ENCODE data around the gene ATP2A3.
"Not testable (repeated sequence)": the region's sequence is repeated elsewhere in the genome, so short reads cannot be mapped to it uniquely, and the experiment has no call there.

Gene ATP2A3

DNA sequence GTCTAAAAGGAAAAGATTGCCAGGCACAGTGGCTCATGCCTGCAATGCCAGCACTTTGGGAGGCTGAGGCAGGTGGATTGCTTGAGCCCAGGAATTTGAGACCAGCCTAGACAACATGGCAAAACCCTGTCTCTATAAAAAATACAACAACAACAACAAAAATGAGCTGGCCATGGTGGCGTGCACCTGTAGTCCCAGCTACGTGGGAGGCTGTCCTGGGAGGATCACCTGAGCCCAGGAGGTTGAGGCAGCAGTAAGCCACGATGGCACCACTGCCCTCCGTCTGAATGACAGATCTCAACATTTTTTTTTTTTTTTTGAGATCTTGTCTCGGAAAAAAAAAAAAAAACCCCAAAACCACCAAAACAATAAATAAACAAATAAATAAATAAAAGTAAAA is 28.1 kb upstream of the ATP2A3 start:
- no peak for DNase-seq (ENCODE audit: extremely low read depth in 1 of 2, low read depth in 1 of 2)

DNA sequence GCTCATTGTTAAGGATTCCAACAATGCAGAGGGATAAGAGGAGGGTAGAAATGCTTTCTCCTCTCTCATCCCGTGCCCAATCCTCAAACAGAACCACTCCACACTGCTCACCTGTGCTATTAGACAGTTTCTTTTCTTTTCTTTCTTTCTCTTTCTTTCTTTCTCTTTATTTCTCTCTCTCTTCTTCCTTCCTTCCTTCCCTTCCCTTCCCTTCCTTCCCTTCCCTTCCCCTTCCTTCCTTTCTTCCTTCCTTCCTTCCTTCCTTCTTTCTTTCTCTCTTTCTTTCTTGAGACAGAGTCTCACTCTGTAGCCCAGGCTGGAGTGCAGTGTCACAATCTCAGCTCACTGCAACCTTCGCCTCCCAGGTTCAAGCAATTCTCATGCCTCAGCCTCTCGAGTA is 27.5 kb upstream of the ATP2A3 start:
- DNase-seq (ENCODE audit: extremely low read depth in 1 of 2, low read depth in 1 of 2) = not testable (repeated sequence)

DNA sequence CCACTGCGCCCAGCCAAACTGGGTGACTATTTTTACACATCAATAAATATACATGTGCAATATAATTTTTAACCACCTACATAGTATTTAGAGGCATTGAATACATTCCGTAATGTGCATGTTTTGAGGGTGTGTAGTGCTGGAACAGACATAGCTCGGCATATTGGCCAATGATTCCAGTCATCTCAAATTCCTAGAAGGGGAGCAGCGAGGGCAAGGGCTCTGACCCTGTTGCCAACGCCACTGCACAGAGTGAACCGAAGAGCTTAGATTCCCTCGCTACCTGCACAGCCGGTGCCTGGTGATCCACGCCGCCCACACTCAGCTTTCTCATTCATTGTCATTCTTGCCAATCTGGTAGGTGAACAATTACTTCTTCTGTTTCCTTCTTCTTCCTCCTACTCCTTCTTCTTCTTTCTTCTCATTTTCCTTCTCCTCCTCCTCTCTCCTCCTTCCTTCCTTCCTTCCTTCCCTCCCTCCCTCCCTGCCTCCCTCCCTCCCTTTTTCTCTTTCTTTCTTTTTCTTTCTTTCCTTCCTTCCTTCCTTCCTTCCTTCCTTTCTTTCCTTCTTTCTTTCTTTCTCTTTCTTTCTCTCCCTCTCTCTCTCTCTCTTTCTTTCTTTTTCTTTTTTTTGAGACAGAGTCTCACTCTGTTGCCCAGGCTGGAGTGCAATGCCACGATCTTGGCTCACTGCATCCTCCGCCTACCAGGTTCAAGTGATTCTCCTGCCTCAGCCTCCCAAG is 26.3 kb upstream of the ATP2A3 start:
- DNase-seq (ENCODE audit: extremely low read depth in 1 of 2, low read depth in 1 of 2) = no peak

DNA sequence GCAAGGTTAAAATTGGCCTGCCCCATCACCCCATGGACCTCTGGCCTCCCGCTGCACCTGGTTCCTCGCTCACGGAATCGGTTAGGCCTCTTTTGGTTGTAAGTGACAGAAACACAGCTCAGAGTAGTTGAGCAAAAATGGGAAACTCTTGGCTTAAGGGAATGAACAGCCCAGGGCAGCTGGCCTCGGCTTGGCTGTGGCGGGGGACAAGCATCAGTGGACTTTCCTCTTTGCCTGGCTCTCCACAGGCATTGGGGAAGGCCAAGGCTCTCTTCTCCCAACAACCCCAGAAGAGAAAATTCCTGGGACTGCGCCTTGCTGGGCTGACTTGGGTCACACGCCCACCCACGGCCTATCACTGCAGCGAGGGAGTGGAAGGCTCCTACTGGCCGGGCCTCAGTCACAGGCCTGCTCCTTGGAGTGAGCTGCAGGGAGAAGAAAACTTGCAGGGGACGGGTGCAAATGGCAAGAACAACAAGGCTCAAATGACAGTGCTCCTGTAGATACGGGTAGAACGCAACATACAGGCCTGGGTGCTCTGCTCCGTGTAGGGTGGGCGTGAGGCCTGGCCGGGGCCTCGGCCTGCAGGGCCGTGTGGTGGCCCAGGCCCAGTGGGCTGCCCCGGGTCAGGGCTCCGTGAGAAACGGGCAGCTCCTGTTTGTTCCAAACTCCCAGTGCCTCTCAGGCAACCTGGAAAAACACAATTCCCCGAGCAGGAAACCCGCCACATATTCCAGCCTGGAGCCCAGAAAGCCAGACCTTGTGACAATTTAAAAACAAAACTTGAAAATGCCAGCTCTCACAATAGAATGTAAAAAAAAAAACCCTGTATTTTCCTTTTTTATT is 25.0 kb upstream of the ATP2A3 start:
- no peak for DNase-seq (ENCODE audit: extremely low read depth in 1 of 2, low read depth in 1 of 2)

DNA sequence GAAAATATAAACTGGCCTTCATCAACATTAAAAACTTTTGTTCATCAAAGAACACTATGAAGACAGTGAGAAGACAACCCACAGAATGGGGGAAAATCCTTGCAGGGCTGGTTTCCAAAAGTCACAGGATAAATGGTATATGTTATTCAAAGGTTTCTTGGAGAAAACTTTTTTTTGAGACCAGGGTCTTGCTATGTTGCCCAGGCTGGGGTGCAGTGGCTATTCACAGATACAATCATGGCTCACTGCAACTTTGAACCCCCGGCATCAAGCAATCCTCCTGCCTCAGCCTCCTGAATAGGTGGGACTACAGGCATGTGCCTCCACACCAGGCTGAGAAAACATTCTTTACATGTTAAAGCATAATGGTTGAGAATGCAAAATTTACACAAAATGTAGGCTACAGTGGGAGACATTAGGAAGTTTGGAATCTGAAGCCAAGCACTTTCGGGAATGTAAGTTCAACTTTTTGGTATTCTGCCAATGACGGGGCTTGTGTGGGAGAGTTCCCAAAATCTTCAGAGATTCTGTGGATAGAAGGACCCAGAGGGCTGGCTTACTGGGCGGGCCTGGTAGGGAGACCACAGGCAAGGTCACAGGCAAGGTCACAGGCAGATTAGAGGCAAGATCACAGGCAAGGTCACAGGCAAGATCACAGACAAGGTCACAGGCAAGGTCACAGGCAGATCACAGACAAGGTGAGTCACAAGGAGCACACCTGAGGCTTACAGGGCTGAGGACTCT is 24.2 kb upstream of the ATP2A3 start:
- no peak for DNase-seq (ENCODE audit: extremely low read depth in 1 of 2, low read depth in 1 of 2)

DNA sequence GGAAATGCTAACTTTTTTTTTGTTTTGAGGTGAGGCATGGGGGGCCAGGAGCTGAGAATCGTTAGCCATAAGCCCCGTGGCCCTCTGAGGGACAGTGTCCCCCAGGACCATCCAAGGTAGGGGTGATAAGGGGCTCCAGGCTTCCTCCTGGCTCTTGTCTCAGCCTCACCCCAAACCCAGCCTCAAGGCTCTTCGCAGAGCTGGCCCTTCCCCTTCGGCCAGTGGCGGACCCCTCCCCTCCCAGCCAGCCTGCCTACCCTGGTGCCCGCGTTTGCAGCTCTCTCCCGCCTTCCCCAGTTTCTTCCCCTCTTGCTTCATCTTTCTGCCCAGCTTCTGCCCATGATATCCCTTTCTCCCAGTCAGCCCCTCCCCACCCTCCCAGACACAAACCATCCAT is 22.7 kb upstream of the ATP2A3 start:
- DNase-seq (ENCODE audit: extremely low read depth in 1 of 2, low read depth in 1 of 2) = no peak

DNA sequence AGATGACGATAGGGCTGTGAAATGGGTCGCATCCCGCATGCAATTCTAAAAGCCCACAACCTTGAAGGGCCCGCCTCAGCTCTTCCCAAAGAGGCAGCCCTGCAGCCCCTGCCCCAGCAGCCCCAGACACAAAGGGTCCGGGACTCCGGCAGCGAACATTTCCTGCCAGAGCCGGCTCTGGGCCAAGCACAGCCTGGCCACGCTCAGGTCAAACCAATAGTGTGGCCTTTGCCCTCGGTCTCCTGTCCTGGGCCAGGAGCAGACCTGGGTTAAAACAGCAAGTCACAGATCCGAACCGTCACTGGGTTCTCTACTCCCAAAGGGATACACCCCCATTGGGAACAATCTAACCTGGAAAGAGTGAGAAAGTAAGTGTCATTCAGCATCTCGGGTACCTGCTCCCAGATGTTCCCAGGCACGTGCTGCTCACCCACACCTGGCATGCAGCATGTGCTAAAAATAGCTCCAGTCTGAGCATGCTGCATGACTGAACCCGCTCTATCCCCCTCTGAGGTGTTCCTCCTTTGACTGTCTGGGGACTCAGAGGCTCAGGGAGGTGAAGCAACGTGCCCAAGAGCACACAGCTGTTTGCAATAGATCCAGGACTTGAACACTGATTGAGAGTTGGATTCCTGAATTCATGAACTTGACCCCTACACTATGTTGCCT is 22.2 kb upstream of the ATP2A3 start:
- no peak for DNase-seq (ENCODE audit: extremely low read depth in 1 of 2, low read depth in 1 of 2)

DNA sequence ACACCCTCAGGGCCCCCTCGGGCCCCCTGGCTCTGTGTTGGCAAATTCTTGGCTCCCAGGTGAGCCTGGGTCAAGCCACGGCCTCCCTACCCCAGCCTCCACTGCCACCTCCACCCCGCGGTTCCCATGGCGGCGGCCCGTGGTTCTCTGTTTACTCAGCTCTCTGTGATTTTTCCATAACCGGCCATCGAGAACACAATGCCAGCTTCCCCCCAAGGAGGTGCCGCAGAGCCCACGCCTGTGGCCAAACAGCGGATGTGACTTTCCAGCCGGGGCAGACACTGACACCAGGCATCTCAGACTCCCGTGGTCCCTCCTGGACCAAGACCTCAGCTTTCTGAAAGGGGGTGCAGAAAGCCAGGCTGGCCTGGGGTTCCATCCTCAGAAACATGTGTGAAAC is 21.6 kb upstream of the ATP2A3 start:
- no peak for DNase-seq (ENCODE audit: extremely low read depth in 1 of 2, low read depth in 1 of 2)

DNA sequence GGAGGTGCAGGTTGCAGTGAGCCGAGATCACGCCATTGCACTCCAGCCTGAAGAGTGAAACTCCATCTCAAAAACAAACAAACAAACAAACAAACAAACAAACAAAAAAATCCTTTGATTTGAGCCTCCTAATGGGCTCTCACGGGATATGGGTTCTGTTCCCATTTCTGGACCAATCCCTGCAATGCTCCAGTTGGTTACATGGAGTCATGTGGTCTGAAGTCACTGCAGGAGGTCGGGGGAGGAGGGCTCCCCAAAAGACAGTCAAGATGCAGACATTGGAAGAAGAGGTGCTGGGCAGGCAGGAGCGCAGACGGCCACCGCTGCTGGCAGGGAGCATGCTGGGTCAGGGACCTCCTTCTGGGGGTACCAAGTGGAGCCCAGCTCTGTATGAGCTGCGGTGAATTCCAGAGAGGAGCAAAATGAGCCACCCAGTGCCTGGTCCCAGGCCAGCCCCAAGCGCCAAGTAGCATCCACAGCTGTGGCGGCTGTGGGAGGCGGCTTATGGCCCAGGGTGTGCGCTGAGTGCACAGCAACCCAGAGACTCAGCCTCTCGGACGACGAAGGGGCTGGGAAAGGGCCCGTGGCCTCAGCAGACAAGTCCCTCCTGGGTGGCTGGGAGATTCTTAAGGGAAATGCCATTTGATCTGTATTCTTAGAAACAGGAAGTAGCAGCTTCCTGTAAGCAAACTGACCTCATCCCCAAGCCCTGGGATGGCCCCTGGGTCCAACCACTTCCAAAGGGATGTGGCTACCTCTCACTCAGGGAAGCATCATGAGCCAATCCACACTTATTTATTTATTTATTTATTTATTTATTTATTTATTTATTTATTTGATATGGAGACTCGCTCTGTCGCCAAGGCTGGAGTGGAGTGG is 19.6 kb upstream of the ATP2A3 start:
- no peak for DNase-seq (ENCODE audit: extremely low read depth in 1 of 2, low read depth in 1 of 2)

DNA sequence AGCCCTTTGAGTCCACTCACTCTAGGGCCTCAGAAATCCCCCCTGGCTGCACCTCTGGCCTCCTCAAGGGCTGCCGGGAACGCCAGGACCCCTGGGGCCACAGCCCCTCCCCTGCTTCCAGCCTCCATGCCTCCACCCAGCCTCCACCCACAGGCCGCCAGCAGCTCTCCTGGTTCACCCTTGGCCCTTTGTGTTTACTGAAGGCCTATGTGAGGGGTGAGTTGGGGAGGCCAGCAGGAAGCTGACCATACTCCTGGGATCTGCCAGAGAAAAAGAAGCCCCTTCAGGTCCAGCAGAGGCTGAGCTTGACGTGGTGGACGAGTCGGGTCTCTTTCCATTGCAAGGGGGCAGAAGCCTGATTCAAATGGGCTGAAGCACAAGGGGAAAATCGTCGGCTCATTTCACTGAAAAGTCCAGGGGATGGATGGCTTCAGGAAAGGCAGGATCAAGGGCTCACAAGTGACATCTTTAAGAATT is 18.3 kb upstream of the ATP2A3 start:
- DNase-seq (ENCODE audit: extremely low read depth in 1 of 2, low read depth in 1 of 2) = no peak

DNA sequence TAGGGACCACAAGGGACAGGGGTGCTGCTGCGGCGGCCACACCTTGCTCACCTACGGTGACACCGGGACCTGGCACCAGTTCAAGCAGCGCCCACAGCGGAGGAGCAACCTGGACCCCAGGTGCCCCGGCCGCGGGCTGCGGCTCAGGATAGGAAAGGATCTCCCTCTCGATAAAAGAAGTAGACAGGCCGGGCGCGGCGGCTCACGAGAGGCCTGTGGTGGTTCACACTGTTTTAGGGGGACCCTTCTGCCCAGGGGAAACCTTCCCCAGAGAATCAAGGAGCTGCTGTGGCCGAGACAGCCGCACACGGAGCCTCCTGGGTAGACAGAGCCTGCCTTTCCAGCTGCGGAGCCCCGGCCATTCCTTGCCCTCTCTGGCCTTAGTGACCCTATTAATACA is 17.9 kb upstream of the ATP2A3 start:
- DNase-seq (ENCODE audit: extremely low read depth in 1 of 2, low read depth in 1 of 2) = no peak

DNA sequence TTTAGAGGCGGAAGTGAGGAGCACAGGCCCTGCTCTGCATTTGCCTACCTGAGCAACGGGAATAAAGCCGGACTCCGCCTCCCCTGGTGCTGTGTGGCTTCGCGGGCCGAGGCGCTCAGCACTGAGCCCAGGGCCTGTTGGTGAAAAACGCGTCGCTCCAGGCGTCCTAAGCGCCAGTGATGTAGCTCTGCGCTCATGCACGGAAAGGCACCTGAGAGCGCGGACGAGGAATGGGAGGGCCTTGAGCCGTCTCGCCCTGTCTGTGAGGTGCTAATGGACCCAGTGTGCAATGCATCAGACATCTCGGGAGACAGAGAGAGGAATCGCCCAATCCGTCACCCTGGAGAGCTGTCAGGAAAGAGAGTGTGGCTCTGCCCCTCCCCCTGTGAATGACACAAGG is 17.2 kb upstream of the ATP2A3 start:
- DNase-seq (ENCODE audit: extremely low read depth in 1 of 2, low read depth in 1 of 2) = no peak

DNA sequence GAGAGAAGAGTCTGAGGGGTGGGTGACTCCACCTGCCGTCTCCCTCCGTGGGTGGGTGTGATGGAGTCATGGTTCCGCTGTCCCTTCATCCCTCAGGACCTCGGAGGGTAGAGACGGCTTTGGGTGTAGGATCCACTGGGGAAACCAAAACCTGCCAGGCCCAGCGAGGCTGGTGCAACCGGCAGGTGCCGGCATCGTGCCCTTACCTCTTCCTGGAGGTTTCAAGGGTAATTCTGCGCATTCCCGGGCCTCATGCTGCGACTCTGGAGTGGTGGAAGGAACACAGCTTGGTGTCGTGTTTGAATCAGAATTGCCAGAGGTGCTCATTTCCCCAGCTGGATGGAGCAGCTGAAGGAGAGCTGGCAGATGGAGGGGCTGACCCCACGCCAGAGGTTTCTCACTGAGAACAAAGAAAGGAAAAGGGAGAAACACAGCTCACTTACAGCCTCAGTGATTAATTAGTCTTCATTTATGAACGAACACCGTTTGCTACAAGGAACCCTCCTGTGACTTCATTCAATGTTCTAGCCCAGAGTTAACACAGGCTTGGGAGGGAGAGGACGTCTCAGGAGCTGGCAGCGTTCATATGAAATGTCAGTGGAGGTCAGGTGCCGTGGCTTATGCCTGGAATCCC is 16.3 kb upstream of the ATP2A3 start:
- DNase-seq (ENCODE audit: extremely low read depth in 1 of 2, low read depth in 1 of 2) = no peak

DNA sequence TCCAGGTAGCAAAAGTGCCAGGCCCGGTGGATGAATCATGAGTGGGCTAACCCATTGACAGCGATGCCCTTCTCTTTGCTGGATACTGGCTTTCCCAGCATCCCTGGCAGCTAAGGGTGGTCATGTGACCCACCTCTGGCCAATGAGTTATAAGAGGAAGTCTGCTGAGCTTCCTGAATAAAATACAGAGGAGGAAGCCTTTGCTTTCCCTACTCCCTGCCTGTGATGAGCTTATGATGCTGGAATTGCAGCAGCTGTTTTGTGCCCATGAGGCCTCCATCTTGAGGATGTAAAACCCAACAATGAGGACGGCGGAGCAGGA is 15.0 kb upstream of the ATP2A3 start:
- DNase-seq (ENCODE audit: extremely low read depth in 1 of 2, low read depth in 1 of 2) = no peak

DNA sequence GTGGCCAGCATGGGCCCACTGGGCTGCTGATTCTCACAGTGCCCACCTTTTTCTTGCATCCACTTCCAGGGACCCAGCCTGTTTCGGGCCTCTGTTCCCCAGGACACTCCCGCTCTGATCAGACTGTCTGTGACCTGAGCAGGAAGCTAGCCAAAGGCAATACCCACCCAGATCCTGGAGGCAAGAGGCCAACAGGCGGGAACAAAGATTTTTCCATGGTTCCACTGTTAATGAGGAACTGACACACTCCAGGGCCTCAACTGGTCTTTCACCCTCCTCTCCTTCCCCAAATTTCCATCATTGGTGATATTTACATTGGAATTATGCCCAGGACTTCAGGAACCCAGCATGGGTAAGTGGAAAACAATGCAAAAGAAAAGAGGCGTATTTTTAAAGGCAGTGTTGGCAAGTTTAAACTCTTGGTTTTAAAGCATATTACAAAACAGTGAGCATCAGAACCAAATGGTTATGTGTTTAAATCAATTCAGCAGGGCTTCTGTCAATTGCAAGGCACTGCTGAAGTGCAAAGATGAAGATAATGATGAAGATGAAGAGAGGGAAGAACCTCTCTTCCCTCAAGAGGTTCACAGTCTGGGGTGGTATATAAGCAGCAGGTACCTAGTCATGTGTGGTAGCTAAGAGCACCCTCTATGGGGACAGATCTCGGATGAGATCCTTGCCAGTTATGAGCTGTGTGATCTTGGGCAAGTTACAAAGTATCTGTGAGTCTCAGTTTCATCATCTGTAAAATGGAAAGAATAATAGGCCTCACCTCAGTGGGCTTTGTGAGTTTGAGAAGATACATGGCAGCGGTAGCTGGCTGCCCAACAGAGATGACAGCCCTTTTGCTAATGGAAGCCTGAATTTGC is 14.4 kb upstream of the ATP2A3 start:
- no peak for DNase-seq (ENCODE audit: extremely low read depth in 1 of 2, low read depth in 1 of 2)

DNA sequence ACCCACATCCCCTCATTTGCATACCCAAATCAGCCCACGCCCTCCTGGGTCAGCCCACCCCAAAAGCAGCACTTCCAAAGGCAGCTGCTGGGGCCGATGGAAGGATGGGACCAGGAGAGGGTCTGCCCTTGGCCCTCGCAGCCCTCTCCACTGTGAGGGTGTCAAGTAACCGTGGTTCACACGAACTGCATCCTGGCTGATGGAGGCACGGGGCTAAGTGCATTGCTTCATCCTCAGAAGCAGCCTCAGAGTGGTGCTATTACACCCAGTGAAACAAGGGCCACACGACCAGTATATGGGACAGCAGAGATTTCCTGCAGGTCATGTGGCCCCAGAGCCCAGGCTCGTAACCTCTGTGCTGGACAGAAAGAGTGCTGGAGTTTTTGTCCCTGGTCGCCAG is 13.2 kb upstream of the ATP2A3 start:
- no peak for DNase-seq (ENCODE audit: extremely low read depth in 1 of 2, low read depth in 1 of 2)

DNA sequence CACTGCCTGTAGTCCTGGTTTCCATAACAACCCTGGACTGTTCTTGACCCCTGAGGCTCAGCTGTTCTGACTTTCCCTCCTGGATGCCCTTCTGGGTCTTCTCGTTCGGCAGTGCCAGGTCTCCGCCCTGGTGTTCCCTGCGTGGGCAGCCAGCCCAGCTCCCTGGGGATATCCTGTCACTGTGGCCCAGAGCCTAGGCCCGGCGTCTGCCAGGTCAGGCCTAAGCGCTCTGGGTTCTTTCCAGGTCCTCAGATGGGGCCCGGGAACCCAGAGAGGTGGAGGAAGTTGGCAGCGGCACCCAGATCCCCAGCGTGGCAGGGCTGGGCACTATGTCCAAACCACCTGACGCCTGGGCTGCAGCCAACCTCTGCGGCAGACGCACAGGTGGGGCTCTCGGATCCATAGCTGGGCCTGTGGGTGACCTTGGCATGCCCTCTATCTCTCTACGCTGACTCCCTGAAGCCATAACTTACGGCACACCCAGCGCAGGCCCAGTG is 12.5 kb upstream of the ATP2A3 start:
- DNase-seq (ENCODE audit: extremely low read depth in 1 of 2, low read depth in 1 of 2) = no peak

DNA sequence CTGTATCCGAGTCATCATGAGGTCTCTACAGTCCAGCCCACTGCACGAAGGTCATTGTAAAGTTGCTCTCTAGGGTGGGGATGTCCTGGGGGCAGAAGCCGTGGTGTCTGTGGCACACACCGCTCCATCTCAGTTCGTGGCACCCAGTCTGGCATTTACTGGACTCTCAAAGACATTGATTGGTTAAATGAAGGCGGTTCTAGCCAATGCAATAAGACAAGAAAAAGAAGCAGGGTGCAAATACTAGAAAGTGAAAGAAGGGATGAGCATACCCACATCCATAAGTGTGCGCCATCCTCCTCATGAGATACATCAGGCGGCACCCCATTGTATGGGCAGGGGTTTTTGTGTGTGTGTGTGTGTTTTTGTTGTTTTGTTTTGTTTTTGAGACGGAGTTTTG is 10.7 kb upstream of the ATP2A3 start:
- no peak for DNase-seq (ENCODE audit: extremely low read depth in 1 of 2, low read depth in 1 of 2)

Measured in activated CD8-positive, alpha-beta memory T cell treated with anti-CD3 and anti-CD28 coated beads for 1 hour (primary cell).